HepG2 (cell line): ENCODE data around the gene PROC.

Experiments used
- CEBPG ChIP-seq: IDR thresholded peaks from 2 replicates; pipeline ENCODE4 v1.6.1; 2016
- CENPT ChIP-seq: sonication (generic); formaldehyde crosslinking; IDR thresholded peaks from 2 replicates; pipeline ENCODE4 v1.8.0; 2022; ENCODE audit warnings: low read depth, mild to moderate bottlenecking, moderate library complexity, missing genetic modification reagents
- CTCF ChIP-seq: sonication (generic); formaldehyde crosslinking; IDR thresholded peaks from 2 replicates; pipeline ENCODE4 v1.5.0; 2020; ENCODE audit warnings: mild to moderate bottlenecking, missing genetic modification reagents, moderate library complexity
- FOXO4 ChIP-seq: sonication (generic); formaldehyde crosslinking; conservative IDR thresholded peaks from 2 replicates; pipeline ENCODE4 v1.8.1; 2023; ENCODE audit warnings: missing genetic modification reagents
- GATAD2A ChIP-seq: IDR thresholded peaks from 2 replicates; pipeline ENCODE4 v1.6.1; 2016
- NFYB ChIP-seq: sonication (generic); formaldehyde crosslinking; IDR thresholded peaks from 2 replicates; pipeline ENCODE4 v1.4.0; 2020; ENCODE audit warnings: missing genetic modification reagents
- POLR2A ChIP-seq, 2 experiments: IDR thresholded peaks; 2 replicates each; pipeline ENCODE4 v1.6.1; 2011; ENCODE audit warnings: low read depth in 2 of 2, low read length in 2 of 2, mild to moderate bottlenecking in 1 of 2, moderate library complexity in 1 of 2; ENCODE audit not compliant: insufficient read depth in 1 of 2
- TP53 ChIP-seq: sonication (generic); formaldehyde crosslinking; conservative IDR thresholded peaks from 2 replicates; pipeline ENCODE4 v1.4.0; 2020; ENCODE audit warnings: missing genetic modification reagents
- ZNF451 ChIP-seq: sonication (generic); formaldehyde crosslinking; IDR thresholded peaks from 2 replicates; pipeline ENCODE4 v1.5.0; 2020; ENCODE audit warnings: mild to moderate bottlenecking, missing genetic modification reagents
- ZNF619 ChIP-seq: sonication (generic); formaldehyde crosslinking; IDR thresholded peaks from 2 replicates; pipeline ENCODE4 v1.4.0; 2020; ENCODE audit warnings: mild to moderate bottlenecking, missing genetic modification reagents
- ZSCAN5A ChIP-seq: sonication (generic); formaldehyde crosslinking; IDR thresholded peaks from 2 replicates; pipeline ENCODE4 v1.8.0; 2022; ENCODE audit warnings: mild to moderate bottlenecking, missing genetic modification reagents, borderline replicate concordance

- no peak for TF ChIP-seq ZNF451
- no peak for TF ChIP-seq FOXO4 (CRISPR knock-in tag)
- no peak for TF ChIP-seq POLR2A (IDR thresholded peaks at IDR 0.05; ENCODE audit: insufficient read depth in 1 of 2, low read depth in 2 of 2, low read length in 2 of 2)
- TF ChIP-seq ZSCAN5A, result no peak
- no peak for TF ChIP-seq TP53 (CRISPR knock-in tag)
- no peak for TF ChIP-seq ZNF619 (CRISPR knock-in tag)
- TF ChIP-seq GATAD2A (CRISPR knock-in tag), result 0 out of 2 replicates have a peak, but pooled peaks have one; percentile 4
- 0 out of 2 replicates have a peak, but pooled peaks have one; percentile 30 for TF ChIP-seq CTCF (CRISPR knock-in tag)
- no peak for TF ChIP-seq CEBPG (CRISPR knock-in tag)
- no peak for TF ChIP-seq NFYB (CRISPR knock-in tag)
- TF ChIP-seq CENPT (CRISPR knock-in tag), result no peak
These were observed 9.5 kb upstream of the PROC start for GRCh38 chr2:127408807-127409099.
